B cell (primary cell): ENCODE data around the gene SLC39A2.

Source experiments
- EZH2 ChIP-seq: IDR thresholded peaks from 2 replicates; pipeline ENCODE4 v1.6.1; 2012; ENCODE audit warnings: borderline replicate concordance, low read depth, mild to moderate bottlenecking, moderate library complexity, low read length; ENCODE audit not compliant: insufficient read depth, poor library complexity, severe bottlenecking
- TF ChIP-seq, protein P1 (sequence below): fragments of 200-600 bp; IDR thresholded peaks from one replicate; pipeline ENCODE4 v1.8.0; 2022; ENCODE audit warnings: antibody characterized with exemption, mild to moderate bottlenecking

DNA sequence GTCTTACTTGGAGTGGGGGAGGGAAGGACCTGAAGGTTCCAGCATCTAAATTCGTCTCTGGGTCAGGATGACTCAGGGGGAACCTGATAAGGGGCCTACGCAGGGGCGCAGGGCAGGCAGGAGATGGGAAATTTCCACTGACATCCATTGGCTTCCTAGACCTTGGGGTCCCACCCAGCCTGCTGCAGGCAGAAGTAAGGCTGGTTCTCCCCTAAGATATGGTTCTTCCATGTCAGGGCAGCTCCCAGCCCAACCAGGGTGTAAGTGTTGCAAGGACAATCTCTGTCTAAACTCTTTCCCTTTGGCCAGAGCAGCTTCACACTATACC is 27.9 kb downstream of the SLC39A2 start:
- TF ChIP-seq, protein P1, sequence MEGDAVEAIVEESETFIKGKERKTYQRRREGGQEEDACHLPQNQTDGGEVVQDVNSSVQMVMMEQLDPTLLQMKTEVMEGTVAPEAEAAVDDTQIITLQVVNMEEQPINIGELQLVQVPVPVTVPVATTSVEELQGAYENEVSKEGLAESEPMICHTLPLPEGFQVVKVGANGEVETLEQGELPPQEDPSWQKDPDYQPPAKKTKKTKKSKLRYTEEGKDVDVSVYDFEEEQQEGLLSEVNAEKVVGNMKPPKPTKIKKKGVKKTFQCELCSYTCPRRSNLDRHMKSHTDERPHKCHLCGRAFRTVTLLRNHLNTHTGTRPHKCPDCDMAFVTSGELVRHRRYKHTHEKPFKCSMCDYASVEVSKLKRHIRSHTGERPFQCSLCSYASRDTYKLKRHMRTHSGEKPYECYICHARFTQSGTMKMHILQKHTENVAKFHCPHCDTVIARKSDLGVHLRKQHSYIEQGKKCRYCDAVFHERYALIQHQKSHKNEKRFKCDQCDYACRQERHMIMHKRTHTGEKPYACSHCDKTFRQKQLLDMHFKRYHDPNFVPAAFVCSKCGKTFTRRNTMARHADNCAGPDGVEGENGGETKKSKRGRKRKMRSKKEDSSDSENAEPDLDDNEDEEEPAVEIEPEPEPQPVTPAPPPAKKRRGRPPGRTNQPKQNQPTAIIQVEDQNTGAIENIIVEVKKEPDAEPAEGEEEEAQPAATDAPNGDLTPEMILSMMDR, result no peak
- no peak for TF ChIP-seq EZH2
